HuH-7.5 (cell line): Measurements from ENCODE around the gene BTBD9.

Experiments used
- DNase-seq: peaks from one replicate; pipeline ENCODE4 v3.0.0; 2011; ENCODE audit warnings: low spot score

BTBD9 gene

GRCh38 chr6:38639498-38640215 lies at the start of gene BTBD9:
TSS of gene BTBD9 (minus strand) at chr6:38639929.
- DNase-seq = peak; percentile 47

GRCh38 chr6:38688579-38689087 lies 48.9 kb upstream of the BTBD9 start:
- DNase-seq = no peak

- no peak for DNase-seq
These were observed 47.8 kb upstream of the BTBD9 start for GRCh38 chr6:38687549-38687948.

- DNase-seq = no peak
These were observed 47.3 kb upstream of the BTBD9 start for GRCh38 chr6:38687043-38687353.

GRCh38 chr6:38686270-38687042 lies 46.7 kb upstream of the BTBD9 start:
- no peak for DNase-seq

GRCh38 chr6:38684904-38685303 lies 45.2 kb upstream of the BTBD9 start:
- DNase-seq = no peak

- DNase-seq = no peak
These were observed 44.5 kb upstream of the BTBD9 start for GRCh38 chr6:38684237-38684636.

GRCh38 chr6:38681850-38682249 lies 42.1 kb upstream of the BTBD9 start:
- no peak for DNase-seq

GRCh38 chr6:38679668-38680067 lies 39.9 kb upstream of the BTBD9 start:
- DNase-seq = no peak

GRCh38 chr6:38678178-38678760 lies 38.5 kb upstream of the BTBD9 start:
- no peak for DNase-seq

GRCh38 chr6:38676974-38677544 lies 37.3 kb upstream of the BTBD9 start:
- DNase-seq = no peak

GRCh38 chr6:38676236-38676973 lies 36.7 kb upstream of the BTBD9 start:
- no peak for DNase-seq

GRCh38 chr6:38673397-38674165 lies 33.9 kb upstream of the BTBD9 start:
- DNase-seq = no peak

GRCh38 chr6:38671885-38672467 lies 32.2 kb upstream of the BTBD9 start:
- peak; percentile 43 for DNase-seq

GRCh38 chr6:38658418-38659167 lies 18.9 kb upstream of the BTBD9 start:
- DNase-seq = no peak

- DNase-seq = no peak
These were observed 17.2 kb upstream of the BTBD9 start for GRCh38 chr6:38656896-38657295.

GRCh38 chr6:38654263-38654662 lies 14.5 kb upstream of the BTBD9 start:
- DNase-seq = no peak

GRCh38 chr6:38651121-38651784 lies 11.5 kb upstream of the BTBD9 start:
- DNase-seq = no peak

GRCh38 chr6:38650207-38650752 lies 10.6 kb upstream of the BTBD9 start:
- no peak for DNase-seq
